ENCODE data around the gene CTDNEP1. TPM values are rescaled to one million over a fixed set of nuclear protein-coding genes. Genes with fewer than 3 reads are reported as not detected.
A peak's percentile ranks its signal among the peaks of the same experiment; 100 is the strongest.

The CTDNEP1 gene
- total RNA-seq, 4 donors from 2014 or later, result 71.8 to 86.4 (median 81.1) TPM

DNA sequence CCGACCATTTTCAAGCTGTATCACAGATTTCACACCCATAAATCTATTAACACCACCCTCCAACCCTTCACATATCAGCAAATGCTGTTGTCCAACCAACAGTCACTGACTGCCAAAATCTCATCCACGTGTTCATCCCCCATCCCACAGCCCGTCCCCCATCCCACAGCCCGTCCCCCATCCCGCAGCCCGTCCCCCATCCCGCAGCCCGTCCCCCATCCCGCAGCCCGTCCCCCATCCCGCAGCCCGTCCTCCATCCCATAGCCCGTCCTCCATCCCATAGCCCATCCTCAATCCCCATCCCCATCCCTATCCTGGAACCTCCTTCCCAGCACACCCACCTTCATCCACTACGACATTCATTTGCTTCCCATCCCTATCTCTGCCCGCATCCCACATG, 46.0 kb downstream of the CTDNEP1 start:
- TF ChIP-seq, protein P1, sequence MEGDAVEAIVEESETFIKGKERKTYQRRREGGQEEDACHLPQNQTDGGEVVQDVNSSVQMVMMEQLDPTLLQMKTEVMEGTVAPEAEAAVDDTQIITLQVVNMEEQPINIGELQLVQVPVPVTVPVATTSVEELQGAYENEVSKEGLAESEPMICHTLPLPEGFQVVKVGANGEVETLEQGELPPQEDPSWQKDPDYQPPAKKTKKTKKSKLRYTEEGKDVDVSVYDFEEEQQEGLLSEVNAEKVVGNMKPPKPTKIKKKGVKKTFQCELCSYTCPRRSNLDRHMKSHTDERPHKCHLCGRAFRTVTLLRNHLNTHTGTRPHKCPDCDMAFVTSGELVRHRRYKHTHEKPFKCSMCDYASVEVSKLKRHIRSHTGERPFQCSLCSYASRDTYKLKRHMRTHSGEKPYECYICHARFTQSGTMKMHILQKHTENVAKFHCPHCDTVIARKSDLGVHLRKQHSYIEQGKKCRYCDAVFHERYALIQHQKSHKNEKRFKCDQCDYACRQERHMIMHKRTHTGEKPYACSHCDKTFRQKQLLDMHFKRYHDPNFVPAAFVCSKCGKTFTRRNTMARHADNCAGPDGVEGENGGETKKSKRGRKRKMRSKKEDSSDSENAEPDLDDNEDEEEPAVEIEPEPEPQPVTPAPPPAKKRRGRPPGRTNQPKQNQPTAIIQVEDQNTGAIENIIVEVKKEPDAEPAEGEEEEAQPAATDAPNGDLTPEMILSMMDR (IDR thresholded peaks at IDR 0.05; ENCODE audit: low read depth), result no peak

DNA sequence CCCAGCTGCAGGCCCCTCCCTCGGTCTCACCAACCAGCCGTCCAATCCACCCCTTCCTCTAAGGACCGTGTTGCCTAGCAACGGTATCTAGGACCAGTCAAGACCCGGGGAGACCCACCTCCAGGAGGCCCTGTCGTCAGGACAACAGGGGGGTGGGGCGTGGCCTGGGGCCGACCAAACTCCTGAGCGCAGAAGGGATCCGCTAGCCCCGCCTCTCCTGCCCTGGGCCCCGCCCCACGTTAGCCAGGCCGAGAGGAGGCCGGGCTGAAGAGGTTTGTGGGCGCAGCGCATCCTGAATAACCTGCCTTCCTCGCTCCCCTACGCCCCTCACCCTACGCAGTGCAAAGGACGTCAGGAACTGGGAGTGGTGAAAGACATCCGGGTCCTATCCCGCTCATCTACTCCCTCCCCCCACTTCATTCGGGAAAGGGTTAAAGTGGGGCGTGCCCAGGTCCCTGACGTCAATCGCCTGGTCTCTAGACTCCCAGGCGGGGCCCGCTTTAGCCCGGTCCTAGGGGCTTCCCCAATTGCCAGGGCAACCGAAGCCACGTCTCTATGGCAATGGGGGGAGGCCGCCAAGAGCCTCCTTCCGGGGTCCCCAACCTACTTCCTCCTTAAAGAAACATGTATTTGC, 46.6 kb downstream of the CTDNEP1 start:
- TF ChIP-seq, protein P1 (IDR thresholded peaks at IDR 0.05; ENCODE audit: low read depth), result no peak

DNA sequence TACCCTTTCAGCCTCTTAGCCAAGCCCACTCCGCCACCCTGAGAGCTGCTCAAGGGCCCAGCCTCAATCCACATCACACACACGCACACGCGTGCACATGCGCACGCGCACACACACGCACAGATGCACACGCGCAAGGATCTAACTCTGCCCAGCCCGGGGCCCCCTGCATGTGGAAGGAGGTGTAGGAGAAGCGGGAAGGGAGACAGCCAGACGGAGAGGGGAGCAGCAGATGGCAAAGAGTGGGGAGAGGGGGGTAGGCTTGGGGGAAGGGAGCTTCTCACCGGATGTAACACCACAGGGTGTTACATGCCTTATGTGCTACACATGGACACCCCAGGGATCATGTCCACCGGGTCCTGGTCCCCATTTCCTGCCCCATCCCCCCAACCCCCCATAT, 47.2 kb downstream of the CTDNEP1 start:
- TF ChIP-seq, protein P1 (IDR thresholded peaks at IDR 0.05; ENCODE audit: low read depth), result no peak

DNA sequence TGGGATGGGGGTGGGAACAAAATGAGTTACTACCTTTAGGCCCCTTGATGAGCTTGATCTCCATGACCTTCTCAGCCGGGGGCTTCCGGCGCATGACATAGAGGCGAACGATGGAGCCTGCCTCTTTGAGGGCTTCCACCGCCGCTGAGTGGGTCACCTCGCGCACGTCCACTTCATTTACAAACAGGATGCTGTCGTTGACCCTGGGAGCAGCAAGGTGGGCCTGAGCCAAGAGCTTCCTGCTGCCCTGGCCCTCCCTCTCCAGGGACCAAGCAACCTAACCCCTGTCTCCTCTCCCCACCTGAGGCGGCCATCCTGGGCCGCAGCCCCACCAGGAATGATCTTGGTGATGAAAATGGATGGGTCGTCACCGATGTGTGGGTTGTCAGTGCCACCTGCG, 48.1 kb downstream of the CTDNEP1 start:
- TF ChIP-seq, protein P1 (IDR thresholded peaks at IDR 0.05; ENCODE audit: low read depth), result no peak

DNA sequence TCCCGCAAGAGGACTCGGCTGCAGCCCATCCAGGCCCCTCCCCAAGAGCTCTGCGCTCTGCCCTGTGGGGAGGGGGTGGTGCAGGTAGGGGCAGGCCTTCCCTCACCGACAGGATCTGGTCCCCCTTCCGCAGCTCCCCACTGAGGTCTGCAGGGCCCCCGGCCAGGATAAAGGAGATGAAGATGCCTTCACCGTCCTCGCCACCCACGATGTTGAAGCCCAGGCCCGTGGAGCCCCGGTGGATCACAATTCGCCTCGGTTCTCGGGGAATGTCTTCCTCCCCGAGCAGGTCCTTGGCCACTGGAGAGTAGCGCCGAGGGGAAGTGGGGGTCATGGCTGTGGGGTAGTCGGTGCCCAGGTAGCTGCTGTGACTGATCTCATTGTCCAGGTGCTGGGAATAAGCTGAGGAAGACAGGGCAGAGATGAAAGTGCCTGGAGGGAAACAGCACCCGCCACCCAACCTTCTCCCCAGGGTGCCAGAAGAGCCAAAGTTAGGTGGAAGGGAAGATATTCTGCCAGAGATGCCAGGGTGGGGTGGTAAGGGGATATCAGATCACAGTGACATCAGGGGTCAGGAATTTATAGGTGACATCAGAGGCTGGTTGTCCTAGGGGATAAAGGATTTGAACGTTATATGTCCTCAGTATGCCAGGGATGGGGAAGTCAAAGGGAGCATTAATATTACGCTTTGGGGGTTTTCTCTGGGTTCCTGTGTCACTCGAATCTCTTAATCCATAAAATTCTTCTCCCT, 54.7 kb downstream of the CTDNEP1 start:
- TF ChIP-seq, protein P1 (IDR thresholded peaks at IDR 0.05; ENCODE audit: low read depth), result no peak

DNA sequence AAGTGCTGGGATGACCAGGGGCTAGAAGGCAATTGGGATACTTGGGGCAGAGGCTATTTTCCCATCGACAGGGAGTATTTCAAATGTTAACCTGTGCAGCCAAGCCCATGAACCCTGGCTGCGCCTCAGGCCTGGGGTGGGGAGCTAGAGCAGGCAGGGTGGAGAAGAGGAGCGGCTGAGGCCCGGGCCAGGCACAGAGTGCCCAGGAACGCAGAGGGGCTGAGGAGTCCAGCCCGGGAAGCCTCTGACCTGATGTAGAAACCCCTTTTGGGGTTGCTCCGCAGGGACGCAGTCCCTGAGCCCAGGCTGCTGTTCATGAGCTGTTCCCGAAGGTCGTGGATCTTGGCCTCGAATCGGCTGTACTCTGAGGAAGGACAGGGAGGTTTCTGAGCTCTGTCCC, 55.6 kb downstream of the CTDNEP1 start:
- TF ChIP-seq, protein P1 (IDR thresholded peaks at IDR 0.05; ENCODE audit: low read depth), result no peak

Small RNA genes lying within 50 kb of the gene (small RNA-seq; reads per million reads assigned to genes)
- gene MIR324 (8.3 reads per million, percentile 87 among the genes with 10 or more reads in this experiment), gene RF00019 (0.49 reads per million)

Other genes starting within 250 kb of the CTDNEP1 start
- 100 to 1,000 TPM in 3 of 4 donors, 10 to 100 TPM in 1; 69.1 to 158 (median 130) TPM for gene RNASEK, start 239.1 kb downstream of the CTDNEP1 start, total RNA-seq
- gene BCL6B, start 228.7 kb downstream of the CTDNEP1 start, total RNA-seq, result 10 to 100 TPM in 1 of 4 donors, 1 to 10 TPM in 3; 1.5 to 12.1 (median 4.1) TPM
- gene SLC16A13, start 215.7 kb downstream of the CTDNEP1 start, total RNA-seq, result 1 to 10 TPM in 3 of 4 donors, not detected in 1; 1.7 to 1.9 (median 1.8) TPM
- 1 to 10 TPM in 1 of 4 donors, not detected in 3; 2.1 TPM for gene SLC16A11, start 207.6 kb downstream of the CTDNEP1 start, total RNA-seq
- 10 to 100 TPM in 3 of 4 donors, 1 to 10 TPM in 1; 8.1 to 20.9 (median 16.2) TPM for gene CLEC10A, start 171.5 kb downstream of the CTDNEP1 start, total RNA-seq
- gene ASGR2, start 136.9 kb downstream of the CTDNEP1 start, total RNA-seq, result 1 to 10 TPM in 2 of 4 donors, under 1 TPM in 1, not detected in 1; 0.66 to 1.4 (median 1.3) TPM
- gene ASGR1, start 72.4 kb downstream of the CTDNEP1 start, total RNA-seq, result 1 to 10 TPM; 2.4 to 5.9 (median 3.8) TPM
- gene DLG4, start 31.9 kb downstream of the CTDNEP1 start, total RNA-seq, result 10 to 100 TPM in 1 of 4 donors, 1 to 10 TPM in 3; 3.3 to 17.0 (median 6.9) TPM
- gene ACADVL, start 31.8 kb downstream of the CTDNEP1 start, total RNA-seq, result 1,000 to 10,000 TPM in 1 of 4 donors, 100 to 1,000 TPM in 3; 533 to 1,103 (median 672) TPM
- 10 to 100 TPM; 23.5 to 36.5 (median 27.1) TPM for gene DVL2, start 17.2 kb downstream of the CTDNEP1 start, total RNA-seq
- 10 to 100 TPM; 14.5 to 27.6 (median 19.3) TPM for gene PHF23, start 12.3 kb downstream of the CTDNEP1 start, total RNA-seq
- 100 to 1,000 TPM; 350 to 658 (median 462) TPM for gene GABARAP, start 9.3 kb downstream of the CTDNEP1 start, total RNA-seq
- 10 to 100 TPM; 20.7 to 43.4 (median 25.3) TPM for gene ELP5, start 481 bp upstream of the CTDNEP1 start, total RNA-seq
- gene CLDN7, start 10.7 kb upstream of the CTDNEP1 start, total RNA-seq, result 10 to 100 TPM in 2 of 4 donors, 1 to 10 TPM in 2; 3.7 to 26.9 (median 13.2) TPM
- 10 to 100 TPM in 2 of 4 donors, 1 to 10 TPM in 2; 5.6 to 91.4 (median 13.8) TPM for gene SLC2A4, start 30.0 kb upstream of the CTDNEP1 start, total RNA-seq
- 10 to 100 TPM in 1 of 4 donors, 1 to 10 TPM in 1, under 1 TPM in 2; 0.82 to 14.1 (median 2.0) TPM for gene YBX2, start 42.9 kb upstream of the CTDNEP1 start, total RNA-seq
- 100 to 1,000 TPM; 144 to 174 (median 153) TPM for gene EIF5A, start 55.9 kb upstream of the CTDNEP1 start, total RNA-seq
- gene GPS2, start 63.6 kb upstream of the CTDNEP1 start, total RNA-seq, result 10 to 100 TPM; 52.7 to 89.2 (median 75.6) TPM
- gene NEURL4, start 77.6 kb upstream of the CTDNEP1 start, total RNA-seq, result 10 to 100 TPM in 3 of 4 donors, 1 to 10 TPM in 1; 4.9 to 22.6 (median 11.2) TPM
- 1 to 10 TPM; 1.8 to 8.4 (median 4.0) TPM for gene ACAP1, start 84.8 kb upstream of the CTDNEP1 start, total RNA-seq
- 10 to 100 TPM in 1 of 4 donors, 1 to 10 TPM in 3; 4.9 to 13.8 (median 7.2) TPM for gene KCTD11, start 100.4 kb upstream of the CTDNEP1 start, total RNA-seq
- not detected for gene TMEM95, start 103.4 kb upstream of the CTDNEP1 start, total RNA-seq
- 1 to 10 TPM in 3 of 4 donors, under 1 TPM in 1; 0.51 to 1.9 (median 1.1) TPM for gene TNK1, start 129.4 kb upstream of the CTDNEP1 start, total RNA-seq
- gene PLSCR3, start 142.8 kb upstream of the CTDNEP1 start, total RNA-seq, result 10 to 100 TPM in 3 of 4 donors, 1 to 10 TPM in 1; 9.1 to 21.3 (median 16.2) TPM
- 100 to 1,000 TPM in 2 of 4 donors, 10 to 100 TPM in 2; 76.7 to 134 (median 109) TPM for gene TMEM256, start 152.4 kb upstream of the CTDNEP1 start, total RNA-seq
- gene NLGN2, start 156.1 kb upstream of the CTDNEP1 start, total RNA-seq, result 1 to 10 TPM; 3.1 to 6.8 (median 4.2) TPM
- not detected for gene SPEM1, start 168.6 kb upstream of the CTDNEP1 start, total RNA-seq
- not detected for gene SPEM2, start 173.9 kb upstream of the CTDNEP1 start, total RNA-seq
- not detected for gene SPEM3, start 177.1 kb upstream of the CTDNEP1 start, total RNA-seq
- gene TMEM102, start 183.7 kb upstream of the CTDNEP1 start, total RNA-seq, result 1 to 10 TPM; 2.9 to 7.8 (median 5.9) TPM
- gene FGF11, start 187.8 kb upstream of the CTDNEP1 start, total RNA-seq, result 1 to 10 TPM in 2 of 4 donors, under 1 TPM in 1, not detected in 1; 0.88 to 1.3 (median 1.2) TPM
- gene CHRNB1, start 193.3 kb upstream of the CTDNEP1 start, total RNA-seq, result 10 to 100 TPM in 1 of 4 donors, 1 to 10 TPM in 3; 2.4 to 10.4 (median 9.8) TPM
- gene ZBTB4, start 227.9 kb upstream of the CTDNEP1 start, total RNA-seq, result 10 to 100 TPM; 34.2 to 58.0 (median 39.3) TPM
- not detected for gene SLC35G6, start 229.7 kb upstream of the CTDNEP1 start, total RNA-seq
- 100 to 1,000 TPM in 1 of 4 donors, 10 to 100 TPM in 3; 31.1 to 123 (median 58.5) TPM for gene POLR2A, start 232.6 kb upstream of the CTDNEP1 start, total RNA-seq